Ovary (tissue), 3 donors: ENCODE results near the gene ANOS1.

ENCODE experiments used
- POLR2A ChIP-seq: fragments of 450-650 bp; IDR thresholded peaks from one replicate; pipeline ENCODE4 v1.6.1; 2017; ENCODE audit warnings: antibody characterized with exemption, mild to moderate bottlenecking, moderate library complexity
- TF ChIP-seq, protein P1 (sequence below), 3 donors: fragments of 450-650 bp in 2 of 3; fragments of 200-600 bp in 1 of 3; IDR thresholded peaks; one replicate each; pipeline versions ENCODE4 v1.5.1 to v1.8.0; 2016 to 2022; ENCODE audit warnings: antibody characterized with exemption in 3 of 3, mild to moderate bottlenecking in 1 of 3
- donor health status: DM: no; HTN: no; CAD: no.

GRCh38 chrX:8726031-8726652 is 5.8 kb downstream of the ANOS1 start:
- TF ChIP-seq, protein P1, sequence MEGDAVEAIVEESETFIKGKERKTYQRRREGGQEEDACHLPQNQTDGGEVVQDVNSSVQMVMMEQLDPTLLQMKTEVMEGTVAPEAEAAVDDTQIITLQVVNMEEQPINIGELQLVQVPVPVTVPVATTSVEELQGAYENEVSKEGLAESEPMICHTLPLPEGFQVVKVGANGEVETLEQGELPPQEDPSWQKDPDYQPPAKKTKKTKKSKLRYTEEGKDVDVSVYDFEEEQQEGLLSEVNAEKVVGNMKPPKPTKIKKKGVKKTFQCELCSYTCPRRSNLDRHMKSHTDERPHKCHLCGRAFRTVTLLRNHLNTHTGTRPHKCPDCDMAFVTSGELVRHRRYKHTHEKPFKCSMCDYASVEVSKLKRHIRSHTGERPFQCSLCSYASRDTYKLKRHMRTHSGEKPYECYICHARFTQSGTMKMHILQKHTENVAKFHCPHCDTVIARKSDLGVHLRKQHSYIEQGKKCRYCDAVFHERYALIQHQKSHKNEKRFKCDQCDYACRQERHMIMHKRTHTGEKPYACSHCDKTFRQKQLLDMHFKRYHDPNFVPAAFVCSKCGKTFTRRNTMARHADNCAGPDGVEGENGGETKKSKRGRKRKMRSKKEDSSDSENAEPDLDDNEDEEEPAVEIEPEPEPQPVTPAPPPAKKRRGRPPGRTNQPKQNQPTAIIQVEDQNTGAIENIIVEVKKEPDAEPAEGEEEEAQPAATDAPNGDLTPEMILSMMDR (IDR thresholded peaks at IDR 0.05), result no peak
- TF ChIP-seq POLR2A, result no peak
